WTC11 (cell line): ENCODE results near the gene BOD1L1.

Experiments
- AFF4 ChIP-seq: sonication (generic); formaldehyde crosslinking; IDR thresholded peaks from 2 replicates; pipeline ENCODE4 v1.8.1; 2023; ENCODE audit warnings: mild to moderate bottlenecking, missing genetic modification reagents, borderline replicate concordance
- CTCF ChIP-seq: fragments of 200-600 bp; IDR thresholded peaks from 2 replicates; pipeline ENCODE4 v1.8.0; 2022; ENCODE audit warnings: antibody characterized with exemption
- TF ChIP-seq, protein P1 (sequence below): sonication (generic); formaldehyde crosslinking; IDR thresholded peaks from 2 replicates; pipeline ENCODE4 v1.8.0; 2023; ENCODE audit warnings: mild to moderate bottlenecking, missing genetic modification reagents

DNA sequence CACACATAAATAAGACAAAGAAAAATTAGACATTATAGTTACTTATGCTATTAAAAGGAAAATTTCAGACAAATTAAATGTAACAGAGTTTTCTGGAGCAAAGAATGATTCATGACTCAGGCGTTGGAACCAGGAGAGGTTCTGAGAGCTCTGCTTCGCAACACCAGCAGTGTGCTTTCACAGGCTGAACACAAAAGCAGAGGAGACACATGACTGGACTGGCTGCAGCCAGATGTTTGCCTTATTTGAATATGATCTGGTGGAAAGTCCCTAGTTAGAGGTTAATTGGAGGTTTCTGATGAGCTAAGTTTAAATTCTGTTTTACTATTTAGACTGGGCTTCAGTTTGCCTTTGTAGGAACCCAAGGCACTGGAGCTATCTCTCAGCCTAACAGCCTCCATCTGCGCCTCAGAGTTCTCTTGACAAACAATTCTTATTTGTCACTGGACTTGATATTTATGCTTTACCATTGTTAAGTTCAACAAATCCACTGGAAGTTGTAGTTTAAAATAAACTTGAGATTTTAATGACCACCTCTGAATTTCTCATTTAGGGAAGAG is 16.2 kb downstream of the BOD1L1 start:
- TF ChIP-seq, protein P1, sequence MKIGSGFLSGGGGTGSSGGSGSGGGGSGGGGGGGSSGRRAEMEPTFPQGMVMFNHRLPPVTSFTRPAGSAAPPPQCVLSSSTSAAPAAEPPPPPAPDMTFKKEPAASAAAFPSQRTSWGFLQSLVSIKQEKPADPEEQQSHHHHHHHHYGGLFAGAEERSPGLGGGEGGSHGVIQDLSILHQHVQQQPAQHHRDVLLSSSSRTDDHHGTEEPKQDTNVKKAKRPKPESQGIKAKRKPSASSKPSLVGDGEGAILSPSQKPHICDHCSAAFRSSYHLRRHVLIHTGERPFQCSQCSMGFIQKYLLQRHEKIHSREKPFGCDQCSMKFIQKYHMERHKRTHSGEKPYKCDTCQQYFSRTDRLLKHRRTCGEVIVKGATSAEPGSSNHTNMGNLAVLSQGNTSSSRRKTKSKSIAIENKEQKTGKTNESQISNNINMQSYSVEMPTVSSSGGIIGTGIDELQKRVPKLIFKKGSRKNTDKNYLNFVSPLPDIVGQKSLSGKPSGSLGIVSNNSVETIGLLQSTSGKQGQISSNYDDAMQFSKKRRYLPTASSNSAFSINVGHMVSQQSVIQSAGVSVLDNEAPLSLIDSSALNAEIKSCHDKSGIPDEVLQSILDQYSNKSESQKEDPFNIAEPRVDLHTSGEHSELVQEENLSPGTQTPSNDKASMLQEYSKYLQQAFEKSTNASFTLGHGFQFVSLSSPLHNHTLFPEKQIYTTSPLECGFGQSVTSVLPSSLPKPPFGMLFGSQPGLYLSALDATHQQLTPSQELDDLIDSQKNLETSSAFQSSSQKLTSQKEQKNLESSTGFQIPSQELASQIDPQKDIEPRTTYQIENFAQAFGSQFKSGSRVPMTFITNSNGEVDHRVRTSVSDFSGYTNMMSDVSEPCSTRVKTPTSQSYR (CRISPR knock-in tag): no peak
- TF ChIP-seq CTCF (no peak), AFF4 (CRISPR knock-in tag) (no peak)
